Fibroblast of lung (primary cell): ENCODE results near the gene SLC24A3.

Experiments used
- EZH2 ChIP-seq: IDR thresholded peaks from 2 replicates; pipeline ENCODE4 v1.5.1; 2012; ENCODE audit warnings: low read length, control low read depth, mild to moderate bottlenecking; ENCODE audit errors: missing control alignments
- TF ChIP-seq, protein P1 (sequence below), 2 donors: IDR thresholded peaks in 1 of 2; conservative IDR thresholded peaks in 1 of 2; 1 replicate in 1 of 2; 2 replicates in 1 of 2; pipeline ENCODE4 v1.5.1; 2011 to 2012; ENCODE audit warnings: low read length in 2 of 2, control low read depth in 1 of 2, inconsistent platforms in 1 of 2, low read depth in 1 of 2, mild to moderate bottlenecking in 1 of 2

DNA sequence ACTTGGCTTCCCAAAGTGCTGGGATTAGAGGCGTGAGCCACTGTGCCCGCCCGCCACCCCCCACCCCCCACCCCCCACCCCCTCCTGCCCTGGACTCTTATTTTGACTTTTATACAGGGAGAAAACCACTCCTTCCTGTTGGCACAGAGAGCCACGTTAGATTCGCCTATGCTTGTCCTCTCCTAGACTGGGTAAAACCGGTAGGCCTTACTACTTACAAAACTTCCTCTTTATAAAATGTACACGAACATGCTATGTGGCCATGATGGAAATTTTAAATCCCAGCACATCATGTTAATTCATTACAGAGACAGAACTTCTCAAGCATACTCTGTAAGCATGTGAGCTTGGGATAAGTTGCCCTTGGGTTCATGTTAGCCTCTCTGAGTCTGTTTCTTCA is 124.2 kb downstream of the SLC24A3 start:
- TF ChIP-seq, protein P1, sequence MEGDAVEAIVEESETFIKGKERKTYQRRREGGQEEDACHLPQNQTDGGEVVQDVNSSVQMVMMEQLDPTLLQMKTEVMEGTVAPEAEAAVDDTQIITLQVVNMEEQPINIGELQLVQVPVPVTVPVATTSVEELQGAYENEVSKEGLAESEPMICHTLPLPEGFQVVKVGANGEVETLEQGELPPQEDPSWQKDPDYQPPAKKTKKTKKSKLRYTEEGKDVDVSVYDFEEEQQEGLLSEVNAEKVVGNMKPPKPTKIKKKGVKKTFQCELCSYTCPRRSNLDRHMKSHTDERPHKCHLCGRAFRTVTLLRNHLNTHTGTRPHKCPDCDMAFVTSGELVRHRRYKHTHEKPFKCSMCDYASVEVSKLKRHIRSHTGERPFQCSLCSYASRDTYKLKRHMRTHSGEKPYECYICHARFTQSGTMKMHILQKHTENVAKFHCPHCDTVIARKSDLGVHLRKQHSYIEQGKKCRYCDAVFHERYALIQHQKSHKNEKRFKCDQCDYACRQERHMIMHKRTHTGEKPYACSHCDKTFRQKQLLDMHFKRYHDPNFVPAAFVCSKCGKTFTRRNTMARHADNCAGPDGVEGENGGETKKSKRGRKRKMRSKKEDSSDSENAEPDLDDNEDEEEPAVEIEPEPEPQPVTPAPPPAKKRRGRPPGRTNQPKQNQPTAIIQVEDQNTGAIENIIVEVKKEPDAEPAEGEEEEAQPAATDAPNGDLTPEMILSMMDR (conservative IDR thresholded peaks at IDR 0.05 in 1 of 2, IDR thresholded peaks at IDR 0.05 in 1 of 2; ENCODE audit: low read depth in 1 of 2, low read length in 2 of 2), result no peak
- TF ChIP-seq EZH2, result no peak
